Measurements from ENCODE around the gene RTN4RL1. TPM values are rescaled to one million over a fixed set of nuclear protein-coding genes. Genes with fewer than 3 reads are reported as not detected.

RTN4RL1 gene
- total RNA-seq, 4 donors from 2014 or later, result 1.4 to 4.9 (median 1.9) TPM; not detected in 1

DNA sequence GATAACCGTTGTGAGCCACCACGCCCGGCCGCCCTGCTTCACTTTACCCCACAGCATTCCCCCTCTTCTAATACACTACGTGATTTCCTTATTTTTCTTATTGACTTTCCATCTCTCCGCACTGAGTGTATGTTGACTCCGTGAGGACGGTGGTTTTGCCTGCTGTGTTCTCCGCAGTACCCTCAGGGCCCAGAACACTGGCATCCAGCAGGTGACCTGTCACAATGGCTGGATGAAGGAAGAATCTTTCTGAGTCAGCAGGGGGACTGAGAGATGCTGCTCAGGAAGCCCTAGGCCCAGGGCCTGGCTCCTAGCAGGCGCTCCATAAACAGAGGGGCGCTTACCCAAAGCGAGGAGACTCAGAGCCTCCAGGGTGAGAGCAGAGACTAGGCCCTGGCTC lies 79.5 kb downstream of the RTN4RL1 start:
- no peaks in the 10 kb centered on the region for H3K27me3 ChIP-seq
- H3K36me3 ChIP-seq, result no peaks in the 10 kb centered on the region
- no peak overlapping the region for H3K27ac ChIP-seq
- H3K4me1 ChIP-seq, result no peaks in the 10 kb centered on the region
- intact Hi-C loops (cut with DNase I; ENCODE audit: low total_unique reads), result no loop called here
- H3K9me3 ChIP-seq, result no peaks in the 10 kb centered on the region
- TF ChIP-seq, protein P1, sequence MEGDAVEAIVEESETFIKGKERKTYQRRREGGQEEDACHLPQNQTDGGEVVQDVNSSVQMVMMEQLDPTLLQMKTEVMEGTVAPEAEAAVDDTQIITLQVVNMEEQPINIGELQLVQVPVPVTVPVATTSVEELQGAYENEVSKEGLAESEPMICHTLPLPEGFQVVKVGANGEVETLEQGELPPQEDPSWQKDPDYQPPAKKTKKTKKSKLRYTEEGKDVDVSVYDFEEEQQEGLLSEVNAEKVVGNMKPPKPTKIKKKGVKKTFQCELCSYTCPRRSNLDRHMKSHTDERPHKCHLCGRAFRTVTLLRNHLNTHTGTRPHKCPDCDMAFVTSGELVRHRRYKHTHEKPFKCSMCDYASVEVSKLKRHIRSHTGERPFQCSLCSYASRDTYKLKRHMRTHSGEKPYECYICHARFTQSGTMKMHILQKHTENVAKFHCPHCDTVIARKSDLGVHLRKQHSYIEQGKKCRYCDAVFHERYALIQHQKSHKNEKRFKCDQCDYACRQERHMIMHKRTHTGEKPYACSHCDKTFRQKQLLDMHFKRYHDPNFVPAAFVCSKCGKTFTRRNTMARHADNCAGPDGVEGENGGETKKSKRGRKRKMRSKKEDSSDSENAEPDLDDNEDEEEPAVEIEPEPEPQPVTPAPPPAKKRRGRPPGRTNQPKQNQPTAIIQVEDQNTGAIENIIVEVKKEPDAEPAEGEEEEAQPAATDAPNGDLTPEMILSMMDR (IDR thresholded peaks at IDR 0.05), result no peak
- TF ChIP-seq POLR2A (IDR thresholded peaks at IDR 0.05), result no peak
- DNase-seq, result no peak
- H3K4me3 ChIP-seq, result no peak overlapping the region

DNA sequence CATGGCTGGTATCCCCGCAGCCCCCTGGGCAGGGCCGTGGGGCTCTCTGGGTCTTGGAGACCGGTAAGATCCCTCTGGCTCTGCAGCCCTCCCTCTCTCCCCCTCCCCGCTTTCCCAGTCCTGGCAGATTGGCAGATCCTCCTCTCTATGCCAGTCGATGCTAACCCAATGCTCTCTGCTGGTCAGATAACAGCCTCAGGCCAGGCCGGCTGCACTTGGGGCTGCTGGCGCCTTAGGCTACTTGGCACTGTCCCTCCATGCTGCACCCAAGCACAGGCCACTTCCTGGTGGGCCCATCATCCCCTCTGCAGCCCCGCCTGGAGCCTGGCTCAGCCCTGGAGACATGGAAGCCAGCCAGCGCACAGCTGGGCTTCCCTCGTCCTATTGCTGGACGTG lies 81.7 kb downstream of the RTN4RL1 start:
- TF ChIP-seq POLR2A (IDR thresholded peaks at IDR 0.05), result no peak
- TF ChIP-seq, protein P1 (IDR thresholded peaks at IDR 0.05), result no peak
- Histone ChIP-seq H3K27me3 (no peaks in the 10 kb centered on the region), H3K36me3 (no peaks in the 10 kb centered on the region), H3K4me3 (no peak overlapping the region), H3K9me3 (no peaks in the 10 kb centered on the region), H3K4me1 (no peaks in the 10 kb centered on the region), H3K27ac (no peak overlapping the region)
- intact Hi-C loops (cut with DNase I; ENCODE audit: low total_unique reads), result no loop called here
- no peak for DNase-seq

DNA sequence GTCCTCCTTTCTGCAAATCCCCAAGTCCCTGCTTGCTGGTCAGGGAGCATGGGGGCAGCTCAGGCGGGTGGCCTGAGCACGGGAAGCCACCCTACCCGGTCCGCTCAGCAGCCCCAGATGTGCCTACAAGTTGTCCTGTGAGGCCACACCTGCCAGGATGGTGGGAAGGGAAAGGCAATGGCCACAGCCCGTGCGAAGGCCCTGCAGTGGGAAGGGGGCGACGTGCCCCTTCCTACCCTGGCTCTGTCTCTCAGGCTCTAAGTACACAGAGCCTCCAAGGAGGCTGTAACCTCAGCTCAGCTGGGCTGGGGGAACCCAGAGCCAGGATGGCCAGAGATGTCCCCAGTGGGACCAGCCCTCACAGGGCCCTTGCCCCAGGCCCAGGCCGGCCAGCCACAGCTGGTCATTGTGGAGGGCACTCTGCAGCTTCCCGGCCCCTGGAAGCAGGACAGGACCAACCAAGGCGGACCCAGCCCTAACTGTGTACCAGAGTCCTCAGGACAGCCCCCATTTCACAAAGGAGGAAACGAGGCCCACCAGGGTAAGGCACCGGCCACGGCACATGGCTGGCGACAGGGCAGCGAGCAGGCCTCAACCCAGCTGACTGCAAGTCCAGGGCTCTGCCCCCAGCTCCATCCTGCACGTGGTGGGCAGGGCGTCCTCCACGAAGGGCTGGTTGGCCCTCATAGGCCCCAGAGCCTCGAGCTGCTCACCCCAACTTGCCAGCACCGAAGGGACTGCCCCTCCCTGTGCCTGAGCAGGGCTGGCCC lies 82.3 kb downstream of the RTN4RL1 start:
- Histone ChIP-seq H3K36me3 (no peaks in the 10 kb centered on the region), H3K27me3 (no peaks in the 10 kb centered on the region), H3K4me3 (no peak overlapping the region), H3K9me3 (no peaks in the 10 kb centered on the region), H3K4me1 (no peaks in the 10 kb centered on the region), H3K27ac (no peak overlapping the region)
- DNase-seq, result no peak
- TF ChIP-seq, protein P1 (IDR thresholded peaks at IDR 0.05), result no peak
- no peak for TF ChIP-seq POLR2A (IDR thresholded peaks at IDR 0.05)
- intact Hi-C loops (cut with DNase I; ENCODE audit: low total_unique reads), result no loop called here

DNA sequence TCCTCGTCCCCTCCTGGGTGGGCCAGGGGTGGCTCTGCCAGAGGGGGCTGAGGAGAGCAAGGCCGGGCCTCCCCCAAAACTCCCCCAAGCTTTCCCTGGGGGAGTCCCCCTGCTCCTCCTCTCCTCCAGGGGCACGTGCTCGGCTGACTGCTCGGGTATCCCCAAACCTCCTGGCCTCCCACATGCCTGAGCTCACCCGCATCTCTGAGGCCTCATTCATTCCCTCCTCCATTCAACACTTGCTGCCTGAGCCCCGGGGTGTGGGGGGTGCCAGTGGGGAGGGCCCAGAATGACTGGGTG lies 83.1 kb downstream of the RTN4RL1 start:
- intact Hi-C loops (cut with DNase I; ENCODE audit: low total_unique reads), result no loop called here
- Histone ChIP-seq H3K4me1 (no peaks in the 10 kb centered on the region), H3K4me3 (no peak overlapping the region), H3K36me3 (no peaks in the 10 kb centered on the region), H3K9me3 (no peaks in the 10 kb centered on the region), H3K27me3 (no peaks in the 10 kb centered on the region), H3K27ac (no peak overlapping the region)
- no peak for TF ChIP-seq POLR2A (IDR thresholded peaks at IDR 0.05)
- TF ChIP-seq, protein P1 (IDR thresholded peaks at IDR 0.05), result no peak
- no peak for DNase-seq

DNA sequence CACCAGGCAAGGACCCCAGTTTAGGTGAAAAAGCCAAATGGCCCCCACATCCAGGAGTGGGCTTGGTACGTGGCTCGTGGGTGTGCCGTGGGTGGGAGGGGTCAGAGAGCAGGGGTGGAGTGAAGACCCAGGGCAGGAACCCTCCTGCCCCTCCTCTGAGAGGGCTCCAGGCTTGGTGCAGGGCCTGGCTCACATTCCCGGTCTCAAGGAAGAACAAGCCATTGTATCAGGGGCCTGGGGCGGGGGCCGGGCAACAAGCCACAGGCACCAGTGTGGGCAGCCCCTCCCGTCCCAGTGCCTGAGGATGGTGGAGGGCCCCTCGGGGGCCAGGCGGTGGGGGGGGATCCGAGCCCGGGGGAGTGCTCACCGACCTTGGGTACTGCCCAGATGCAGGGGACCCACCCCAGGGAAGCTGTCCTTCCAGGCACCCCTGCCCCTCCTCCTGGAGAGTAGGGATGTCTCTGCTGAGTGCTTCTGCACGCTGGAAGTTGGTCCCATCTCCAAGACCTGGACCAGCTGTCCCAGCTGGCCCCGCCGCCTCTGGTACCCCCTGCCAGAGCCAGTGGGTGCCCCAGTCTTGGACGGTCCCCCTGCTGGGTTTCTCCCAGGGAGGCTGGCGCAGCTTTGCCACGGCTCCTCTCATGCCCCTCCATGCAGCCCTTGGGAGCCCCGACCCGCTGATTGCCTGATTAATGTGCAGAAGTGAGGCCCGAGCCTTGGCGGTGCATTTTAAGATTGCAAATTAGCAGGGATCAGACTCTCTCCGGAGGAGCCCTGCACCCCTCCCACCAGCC lies 83.7 kb downstream of the RTN4RL1 start:
- intact Hi-C loops (cut with DNase I; ENCODE audit: low total_unique reads), result no loop called here

More for the DNA sequence above, 83.7 kb downstream of the RTN4RL1 start:
- H3K27me3 ChIP-seq, result no peaks in the 10 kb centered on the region
- TF ChIP-seq POLR2A (IDR thresholded peaks at IDR 0.05), result no peak
- TF ChIP-seq, protein P1 (IDR thresholded peaks at IDR 0.05), result no peak
- H3K4me3 ChIP-seq, result no peak overlapping the region
- DNase-seq, result no peak
- H3K9me3 ChIP-seq, result no peaks in the 10 kb centered on the region
- H3K4me1 ChIP-seq, result no peaks in the 10 kb centered on the region
- no peaks in the 10 kb centered on the region for H3K36me3 ChIP-seq
- no peak overlapping the region for H3K27ac ChIP-seq
